ENCODE data around the gene NLE1. TPM values are rescaled to one million over a fixed set of nuclear protein-coding genes. Genes with fewer than 3 reads are reported as not detected.

Gene NLE1
- total RNA-seq, 1 experiment from 2014 or later = 35.5 TPM

GRCh38 chr17:35169835-35170363 is 27.8 kb upstream of the NLE1 start:
- Histone ChIP-seq H3K27ac (ENCODE audit: low read length) (no peak overlapping the region), H3K4me3 (ENCODE audit: low read depth in 2 of 2, low read length in 2 of 2) (no peak overlapping the region), H3K4me1 (ENCODE audit: control insufficient read depth, insufficient read depth, low read length) (no peaks in the 10 kb centered on the region), H3K9me3 (ENCODE audit: control insufficient read depth, insufficient read depth, low read depth, low read length) (no peaks in the 10 kb centered on the region), H3K36me3 (ENCODE audit: control insufficient read depth, insufficient read depth, low read length) (no peaks in the 10 kb centered on the region), H3K27me3 (ENCODE audit: control insufficient read depth, insufficient read depth, low read length) (no peaks in the 10 kb centered on the region; the same call in 1 of the 2 replicates)
- intact Hi-C loops (cut with micrococcal nuclease; ENCODE audit: unreplicated experiment) (loop anchor here (10.0 kb wide), 1 partner anchor 125 kb away; no protein-coding TSS in a partner anchor), in situ Hi-C loops (cut with HindIII; ENCODE audit: low pct_unique_long_range_greater_than_20kb, low sequenced_read_pairs) (no loop called here)
- ATAC-seq (no peak), DNase-seq (ENCODE audit: low read depth, low spot score) (no peak)
- CTCF ChIA-PET = no interaction called here
- TF ChIP-seq POLR2AphosphoS5 (IDR thresholded peaks at IDR 0.05; ENCODE audit: low read depth, low read length) = no peak
- TF ChIP-seq, protein P1, sequence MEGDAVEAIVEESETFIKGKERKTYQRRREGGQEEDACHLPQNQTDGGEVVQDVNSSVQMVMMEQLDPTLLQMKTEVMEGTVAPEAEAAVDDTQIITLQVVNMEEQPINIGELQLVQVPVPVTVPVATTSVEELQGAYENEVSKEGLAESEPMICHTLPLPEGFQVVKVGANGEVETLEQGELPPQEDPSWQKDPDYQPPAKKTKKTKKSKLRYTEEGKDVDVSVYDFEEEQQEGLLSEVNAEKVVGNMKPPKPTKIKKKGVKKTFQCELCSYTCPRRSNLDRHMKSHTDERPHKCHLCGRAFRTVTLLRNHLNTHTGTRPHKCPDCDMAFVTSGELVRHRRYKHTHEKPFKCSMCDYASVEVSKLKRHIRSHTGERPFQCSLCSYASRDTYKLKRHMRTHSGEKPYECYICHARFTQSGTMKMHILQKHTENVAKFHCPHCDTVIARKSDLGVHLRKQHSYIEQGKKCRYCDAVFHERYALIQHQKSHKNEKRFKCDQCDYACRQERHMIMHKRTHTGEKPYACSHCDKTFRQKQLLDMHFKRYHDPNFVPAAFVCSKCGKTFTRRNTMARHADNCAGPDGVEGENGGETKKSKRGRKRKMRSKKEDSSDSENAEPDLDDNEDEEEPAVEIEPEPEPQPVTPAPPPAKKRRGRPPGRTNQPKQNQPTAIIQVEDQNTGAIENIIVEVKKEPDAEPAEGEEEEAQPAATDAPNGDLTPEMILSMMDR (IDR thresholded peaks at IDR 0.05) = no peak
- no peak for TF ChIP-seq TCF7L2 (IDR thresholded peaks at IDR 0.05; ENCODE audit: low read depth, low read length)
- TF ChIP-seq, protein P2, sequence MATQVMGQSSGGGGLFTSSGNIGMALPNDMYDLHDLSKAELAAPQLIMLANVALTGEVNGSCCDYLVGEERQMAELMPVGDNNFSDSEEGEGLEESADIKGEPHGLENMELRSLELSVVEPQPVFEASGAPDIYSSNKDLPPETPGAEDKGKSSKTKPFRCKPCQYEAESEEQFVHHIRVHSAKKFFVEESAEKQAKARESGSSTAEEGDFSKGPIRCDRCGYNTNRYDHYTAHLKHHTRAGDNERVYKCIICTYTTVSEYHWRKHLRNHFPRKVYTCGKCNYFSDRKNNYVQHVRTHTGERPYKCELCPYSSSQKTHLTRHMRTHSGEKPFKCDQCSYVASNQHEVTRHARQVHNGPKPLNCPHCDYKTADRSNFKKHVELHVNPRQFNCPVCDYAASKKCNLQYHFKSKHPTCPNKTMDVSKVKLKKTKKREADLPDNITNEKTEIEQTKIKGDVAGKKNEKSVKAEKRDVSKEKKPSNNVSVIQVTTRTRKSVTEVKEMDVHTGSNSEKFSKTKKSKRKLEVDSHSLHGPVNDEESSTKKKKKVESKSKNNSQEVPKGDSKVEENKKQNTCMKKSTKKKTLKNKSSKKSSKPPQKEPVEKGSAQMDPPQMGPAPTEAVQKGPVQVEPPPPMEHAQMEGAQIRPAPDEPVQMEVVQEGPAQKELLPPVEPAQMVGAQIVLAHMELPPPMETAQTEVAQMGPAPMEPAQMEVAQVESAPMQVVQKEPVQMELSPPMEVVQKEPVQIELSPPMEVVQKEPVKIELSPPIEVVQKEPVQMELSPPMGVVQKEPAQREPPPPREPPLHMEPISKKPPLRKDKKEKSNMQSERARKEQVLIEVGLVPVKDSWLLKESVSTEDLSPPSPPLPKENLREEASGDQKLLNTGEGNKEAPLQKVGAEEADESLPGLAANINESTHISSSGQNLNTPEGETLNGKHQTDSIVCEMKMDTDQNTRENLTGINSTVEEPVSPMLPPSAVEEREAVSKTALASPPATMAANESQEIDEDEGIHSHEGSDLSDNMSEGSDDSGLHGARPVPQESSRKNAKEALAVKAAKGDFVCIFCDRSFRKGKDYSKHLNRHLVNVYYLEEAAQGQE (IDR thresholded peaks at IDR 0.05; ENCODE audit: insufficient read depth in 1 of 2, low read depth in 2 of 2, low read length in 1 of 2) = no peak
- TF ChIP-seq SIN3A (IDR thresholded peaks at IDR 0.05; ENCODE audit: borderline replicate concordance, insufficient read depth, low read depth, low read length) = no peak
- POLR2A ChIA-PET = interaction anchor here (0.6 kb wide), 1 partner anchor 53 kb away, joined by 4 read pairs; no protein-coding TSS in a partner anchor
- no TSS peak for BruUV-seq (replicated peaks)

DNA sequence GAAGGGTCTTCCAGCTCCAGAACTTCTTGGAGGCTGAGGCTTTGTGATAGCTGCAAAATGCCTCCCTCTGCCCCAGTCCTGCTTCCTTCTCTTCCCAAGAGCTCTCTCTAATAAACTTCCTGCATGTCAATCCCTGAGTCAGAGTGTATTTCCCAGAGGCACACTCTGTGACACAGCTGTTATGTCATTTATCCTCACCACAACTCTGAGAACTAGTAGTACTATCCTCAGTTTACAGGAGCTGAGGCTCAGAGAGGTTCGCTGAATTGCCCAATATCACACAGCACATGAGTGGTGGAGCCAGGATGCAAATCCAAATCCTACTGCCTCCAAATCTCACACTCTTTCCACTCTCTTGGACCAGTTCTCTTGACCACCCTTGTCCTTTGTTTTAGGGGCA is 25.6 kb upstream of the NLE1 start:
- no TSS peak for BruUV-seq (replicated peaks)
- CTCF ChIA-PET = no interaction called here
- POLR2A ChIA-PET = interaction anchor here (0.6 kb wide), 1 partner anchor 138 kb away, joined by 3 read pairs; no protein-coding TSS in a partner anchor
- in situ Hi-C loops (cut with HindIII; ENCODE audit: low pct_unique_long_range_greater_than_20kb, low sequenced_read_pairs) (no loop called here), intact Hi-C loops (cut with micrococcal nuclease; ENCODE audit: unreplicated experiment) (no loop called here)
- Histone ChIP-seq H3K4me3 (ENCODE audit: low read depth in 2 of 2, low read length in 2 of 2) (no peak overlapping the region), H3K36me3 (ENCODE audit: control insufficient read depth, insufficient read depth, low read length) (no peaks in the 10 kb centered on the region), H3K27ac (ENCODE audit: low read length) (no peak overlapping the region), H3K9me3 (ENCODE audit: control insufficient read depth, insufficient read depth, low read depth, low read length) (no peaks in the 10 kb centered on the region), H3K27me3 (ENCODE audit: control insufficient read depth, insufficient read depth, low read length) (0 out of 2 replicates have a peak, but pooled peaks cover 3% of the 10 kb centered on the region), H3K4me1 (ENCODE audit: control insufficient read depth, insufficient read depth, low read length) (no peaks in the 10 kb centered on the region)
- DNase-seq (ENCODE audit: low read depth, low spot score) (no peak), ATAC-seq (no peak)
- TF ChIP-seq SIN3A (IDR thresholded peaks at IDR 0.05; ENCODE audit: borderline replicate concordance, insufficient read depth, low read depth, low read length) = no peak
- TF ChIP-seq, protein P1 (IDR thresholded peaks at IDR 0.05) = no peak
- no peak for TF ChIP-seq POLR2AphosphoS5 (IDR thresholded peaks at IDR 0.05; ENCODE audit: low read depth, low read length)
- TF ChIP-seq TCF7L2 (IDR thresholded peaks at IDR 0.05; ENCODE audit: low read depth, low read length) = no peak
- TF ChIP-seq, protein P2 (IDR thresholded peaks at IDR 0.05; ENCODE audit: insufficient read depth in 1 of 2, low read depth in 2 of 2, low read length in 1 of 2) = no peak
